Uterus (tissue), 4 donors: Measurements from ENCODE around the gene TMSB15C. TPM values are rescaled to one million over a fixed set of nuclear protein-coding genes. Genes with fewer than 3 reads are reported as not detected.

ENCODE experiments used
- DNase-seq, 2 donors: peaks; one replicate each; pipeline ENCODE4 v3.0.0-alpha.2; 2019 to 2020
- H3K27ac ChIP-seq, 2 donors: fragments of 200-600 bp; sonication (generic); 1 replicate in 1 of 2; 2 replicates in 1 of 2; pipeline ENCODE4 v1.5.1; 2016 to 2018
- H3K27me3 ChIP-seq, 2 donors: fragments of 200-600 bp; sonication (generic); one replicate each; pipeline ENCODE4 v1.5.1; 2018 to 2019; ENCODE audit warnings: control low read depth in 1 of 2
- H3K36me3 ChIP-seq, 2 donors: fragments of 200-600 bp; sonication (generic); one replicate each; pipeline ENCODE4 v1.5.1; 2019; ENCODE audit warnings: control low read depth in 1 of 2
- H3K4me1 ChIP-seq, 2 donors: fragments of 200-600 bp; sonication (generic); one replicate each; pipeline ENCODE4 v1.5.1; 2018 to 2019; ENCODE audit warnings: control low read depth in 1 of 2
- H3K4me3 ChIP-seq, 2 donors: fragments of 200-600 bp; sonication (generic); 1 replicate in 1 of 2; 2 replicates in 1 of 2; pipeline ENCODE4 v1.5.1; 2018 to 2019; ENCODE audit warnings: mild to moderate bottlenecking in 1 of 2
- H3K9me3 ChIP-seq, 2 donors: fragments of 200-600 bp; sonication (generic); one replicate each; pipeline ENCODE4 v1.5.1; 2019; ENCODE audit warnings: control low read depth in 1 of 2
- POLR2A ChIP-seq, 2 donors: fragments of 450-650 bp; IDR thresholded peaks; one replicate each; pipeline ENCODE4 v1.6.1; 2016; ENCODE audit warnings: antibody characterized with exemption in 2 of 2, mild to moderate bottlenecking in 1 of 2, moderate library complexity in 1 of 2
- intact Hi-C: fragments of 100-400 bp; cut with DNase I; formaldehyde crosslinking; loops from one replicate; pipeline ENCODE4 v1.15.1; 2023; ENCODE audit warnings: low total_unique reads
- total RNA-seq, 4 donors: library from RNA; depleted of rRNA in 3 of 4; stranded (reverse); fragments of >200 nt in 3 of 4; gene quantifications; one replicate each; pipeline versions ENCODE4 v1.1.0 to v1.2.4, GENCODE V29; 2014 to 2023
- TF ChIP-seq, protein P1 (sequence below), 4 experiments: fragments of 200-600 bp in 2 of 4; fragments of 450-650 bp in 2 of 4; sonication (generic) in 2 of 4; IDR thresholded peaks; one replicate each; pipeline ENCODE4 v1.5.1; 2016 to 2019; ENCODE audit warnings: antibody characterized with exemption in 4 of 4, mild to moderate bottlenecking in 2 of 4, moderate library complexity in 1 of 4
- donor health status: DM: yes; HTN: yes; CAD: no.

Gene TMSB15C
- total RNA-seq, 4 donors from 2014 or later, result 0.59 to 20.3 (median 11.2) TPM

DNA sequence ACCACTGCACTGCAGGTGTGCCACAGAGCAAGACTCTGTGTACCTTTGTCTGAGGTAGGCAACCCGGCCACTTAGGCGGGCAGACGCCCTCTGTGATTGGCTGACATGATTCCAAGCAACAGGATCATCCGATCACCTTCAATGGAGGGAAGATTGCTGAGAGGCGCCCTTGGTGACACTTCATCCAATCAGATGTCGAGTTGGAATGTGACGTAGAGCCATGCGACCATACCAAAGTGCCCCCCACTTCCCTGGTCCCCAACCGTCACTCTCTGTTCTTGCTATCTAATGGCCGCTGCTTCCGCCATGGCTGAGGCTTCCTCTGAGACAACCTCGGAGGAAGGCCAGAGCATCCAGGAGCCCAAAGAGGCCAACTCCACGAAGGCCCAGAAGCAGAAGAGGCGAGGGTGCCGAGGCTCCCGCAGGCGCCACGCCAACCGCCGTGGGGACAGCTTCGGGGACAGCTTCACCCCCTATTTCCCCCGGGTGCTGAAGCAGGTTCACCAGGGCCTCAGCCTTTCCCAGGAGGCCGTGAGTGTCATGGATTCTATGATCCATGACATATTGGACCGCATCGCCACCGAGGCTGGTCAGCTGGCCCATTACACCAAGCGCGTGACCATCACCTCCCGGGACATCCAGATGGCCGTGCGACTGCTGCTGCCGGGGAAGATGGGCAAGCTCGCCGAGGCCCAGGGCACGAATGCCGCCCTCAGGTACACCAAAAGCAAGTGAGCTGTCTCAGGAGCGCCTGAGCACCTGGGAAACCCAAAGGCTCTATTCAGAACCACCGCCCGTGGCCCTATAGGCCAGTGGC, 36.1 kb downstream of the TMSB15C start, which contains the start of gene H2BW2:
TSS of gene H2BW2 (plus strand) at position 268 of the 817 bp plus-strand sequence. CDS start at position 307, 39 bp downstream.
- Histone ChIP-seq H3K4me1 (no peaks in the 10 kb centered on the region), H3K36me3 (no peaks in the 10 kb centered on the region), H3K9me3 (no peaks in the 10 kb centered on the region), H3K27ac (no peak within 1 kb of the TSS), H3K27me3 (no peaks in the 10 kb centered on the region), H3K4me3 (no peak within 1 kb of the TSS)
- no peak for TF ChIP-seq POLR2A (IDR thresholded peaks at IDR 0.05)
- TF ChIP-seq, protein P1, sequence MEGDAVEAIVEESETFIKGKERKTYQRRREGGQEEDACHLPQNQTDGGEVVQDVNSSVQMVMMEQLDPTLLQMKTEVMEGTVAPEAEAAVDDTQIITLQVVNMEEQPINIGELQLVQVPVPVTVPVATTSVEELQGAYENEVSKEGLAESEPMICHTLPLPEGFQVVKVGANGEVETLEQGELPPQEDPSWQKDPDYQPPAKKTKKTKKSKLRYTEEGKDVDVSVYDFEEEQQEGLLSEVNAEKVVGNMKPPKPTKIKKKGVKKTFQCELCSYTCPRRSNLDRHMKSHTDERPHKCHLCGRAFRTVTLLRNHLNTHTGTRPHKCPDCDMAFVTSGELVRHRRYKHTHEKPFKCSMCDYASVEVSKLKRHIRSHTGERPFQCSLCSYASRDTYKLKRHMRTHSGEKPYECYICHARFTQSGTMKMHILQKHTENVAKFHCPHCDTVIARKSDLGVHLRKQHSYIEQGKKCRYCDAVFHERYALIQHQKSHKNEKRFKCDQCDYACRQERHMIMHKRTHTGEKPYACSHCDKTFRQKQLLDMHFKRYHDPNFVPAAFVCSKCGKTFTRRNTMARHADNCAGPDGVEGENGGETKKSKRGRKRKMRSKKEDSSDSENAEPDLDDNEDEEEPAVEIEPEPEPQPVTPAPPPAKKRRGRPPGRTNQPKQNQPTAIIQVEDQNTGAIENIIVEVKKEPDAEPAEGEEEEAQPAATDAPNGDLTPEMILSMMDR (IDR thresholded peaks at IDR 0.05), result no peak
- intact Hi-C loops, result no loop called here
- DNase-seq, result no peak

Other genes with a start within 250 kb of the TMSB15C start
- gene RAB9B, start 244.0 kb downstream of the TMSB15C start, total RNA-seq, result 10 to 100 TPM in 2 of 4 donors, 1 to 10 TPM in 2; 7.2 to 14.9 (median 11.3) TPM
- 10 to 100 TPM in 2 of 4 donors, 1 to 10 TPM in 2; 1.3 to 15.3 (median 9.4) TPM for gene TMSB15B, start 113.6 kb downstream of the TMSB15C start, total RNA-seq
- not detected for gene H2BW1, start 62.5 kb downstream of the TMSB15C start, total RNA-seq
- gene H2BW2, start 36.3 kb downstream of the TMSB15C start, total RNA-seq, result not detected
- 1 to 10 TPM in 2 of 4 donors, not detected in 2; 3.7 to 7.2 TPM for gene ZCCHC18, start 36.3 kb upstream of the TMSB15C start, total RNA-seq
- 10 to 100 TPM in 3 of 4 donors, not detected in 1; 10.2 to 22.4 (median 19.2) TPM for gene SLC25A53, start 80.8 kb upstream of the TMSB15C start, total RNA-seq
- 10 to 100 TPM in 3 of 4 donors, 1 to 10 TPM in 1; 6.9 to 44.3 (median 18.0) TPM for gene FAM199X, start 90.2 kb upstream of the TMSB15C start, total RNA-seq
- gene ESX1, start 178.7 kb upstream of the TMSB15C start, total RNA-seq, result under 1 TPM in 1 of 4 donors, not detected in 3; 0.21 TPM